Astrocyte of the spinal cord (primary cell): ENCODE results near the gene DYRK1A.
A peak's percentile ranks its signal among the peaks of the same experiment; 100 is the strongest.

ENCODE experiments used
- DNase-seq: peaks from one replicate; pipeline ENCODE4 v3.0.0; 2011; ENCODE audit warnings: low read depth, low spot score
- H3K4me3 ChIP-seq: 2 replicates; pipeline ENCODE4 v1.5.1; 2011; ENCODE audit warnings: low read depth, mild to moderate bottlenecking, low read length, moderate library complexity
- CTCF ChIP-seq: IDR thresholded peaks from 2 replicates; pipeline ENCODE4 v1.5.1; 2012; ENCODE audit warnings: low read depth, mild to moderate bottlenecking, low read length, inconsistent platforms
- in situ Hi-C: cut with HindIII; loops from 2 replicates; pipeline ENCODE4 v1.10.0; 2017; ENCODE audit warnings: low sequenced_read_pairs

DYRK1A gene

DNA sequence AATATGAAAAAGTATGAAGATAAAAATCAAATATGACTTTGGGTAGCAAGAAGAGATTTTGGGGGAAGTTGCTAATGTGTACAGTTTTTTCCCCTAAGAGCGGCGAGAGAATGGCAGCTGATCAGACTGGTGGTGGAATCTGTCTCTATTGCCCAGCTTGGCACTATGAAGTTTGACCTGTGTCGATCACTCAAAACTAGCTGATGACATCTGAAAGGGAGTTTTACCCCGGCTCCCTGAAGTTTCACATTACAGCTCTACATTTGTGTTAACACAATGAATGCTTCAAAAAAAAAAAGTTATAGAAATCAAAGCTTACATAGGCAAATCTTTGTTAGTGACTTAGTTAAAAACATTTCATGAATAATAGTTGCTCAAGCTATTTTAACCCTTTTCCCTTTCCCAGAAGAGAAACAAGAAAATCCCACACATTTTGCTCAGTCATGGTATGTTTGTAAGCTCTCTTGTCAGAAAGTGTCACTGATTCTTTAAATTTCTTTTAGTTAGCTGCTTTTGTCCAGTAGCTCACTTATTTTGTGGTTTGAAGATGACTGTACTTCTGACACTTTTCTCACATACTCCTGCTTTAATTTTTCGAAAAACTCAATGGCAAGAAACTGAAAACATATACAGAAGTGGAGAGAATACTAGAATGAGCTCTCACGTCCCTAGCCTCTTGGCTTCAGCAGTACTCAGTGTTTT lies 41.3 kb downstream of the DYRK1A start:
- peak; percentile 29 for DNase-seq
- TF ChIP-seq CTCF: no peak
- in situ Hi-C loops: no loop called here
- no peak overlapping the region for H3K4me3 ChIP-seq

- DNase-seq: no peak
- no peak overlapping the region for H3K4me3 ChIP-seq
- in situ Hi-C loops: no loop called here
- no peak for TF ChIP-seq CTCF
Measured at GRCh38 chr21:37408464-37409193, 42.1 kb downstream of the DYRK1A start.

DNA sequence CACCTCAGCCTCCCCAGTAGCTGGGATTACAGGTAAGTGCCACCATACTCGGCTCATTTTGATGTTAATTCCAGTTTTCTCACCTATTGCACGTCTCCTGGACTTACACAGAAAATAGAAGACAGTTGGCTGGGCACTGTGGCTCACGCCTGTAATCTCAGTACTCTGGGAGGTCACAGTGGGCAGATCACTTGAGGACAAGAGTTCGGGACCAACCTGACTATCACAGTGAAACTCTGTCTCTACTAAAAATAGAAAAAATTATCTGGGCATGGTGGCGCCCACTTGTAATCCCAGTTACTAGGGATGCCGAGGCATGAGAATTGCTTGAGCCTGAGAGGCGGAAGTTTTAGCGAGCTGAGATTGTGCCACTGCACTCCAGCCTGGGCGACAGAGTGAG lies 44.1 kb downstream of the DYRK1A start:
- in situ Hi-C loops: no loop called here
- no peak overlapping the region for H3K4me3 ChIP-seq
- DNase-seq: no peak
- TF ChIP-seq CTCF: no peak

GRCh38 chr21:37412603-37413360 lies 46.2 kb downstream of the DYRK1A start:
- TF ChIP-seq CTCF: no peak
- in situ Hi-C loops: no loop called here
- DNase-seq: peak; percentile 30
- H3K4me3 ChIP-seq: no peak overlapping the region

- H3K4me3 ChIP-seq: no peak overlapping the region
- DNase-seq: no peak
- no peak for TF ChIP-seq CTCF
- in situ Hi-C loops: no loop called here
Measured at GRCh38 chr21:37413553-37414291, 47.1 kb downstream of the DYRK1A start.
